ENCODE results near the gene FRMD6.

DNA sequence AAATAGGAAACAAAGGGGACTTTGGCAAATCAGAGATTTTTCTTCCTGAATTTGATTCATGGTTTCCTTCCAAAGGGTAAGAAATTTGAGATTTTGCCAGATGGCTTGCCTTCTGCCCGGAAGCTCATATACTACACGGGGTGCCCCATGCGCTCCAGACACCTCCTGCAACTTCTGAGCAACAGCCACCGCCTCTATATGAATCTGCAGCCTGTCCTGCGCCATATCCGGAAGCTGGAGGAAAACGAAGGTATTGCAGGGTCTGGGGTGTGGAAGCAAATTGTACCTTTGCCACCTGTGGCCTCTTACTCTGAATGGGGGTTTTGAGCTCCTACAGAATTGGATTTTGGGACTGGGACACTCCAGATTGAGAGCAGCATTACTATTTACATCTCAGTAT lies 63.5 kb downstream of the FRMD6 start:
- no peak for TF ChIP-seq POLR2A (IDR thresholded peaks at IDR 0.05)
- TF ChIP-seq, protein P1, sequence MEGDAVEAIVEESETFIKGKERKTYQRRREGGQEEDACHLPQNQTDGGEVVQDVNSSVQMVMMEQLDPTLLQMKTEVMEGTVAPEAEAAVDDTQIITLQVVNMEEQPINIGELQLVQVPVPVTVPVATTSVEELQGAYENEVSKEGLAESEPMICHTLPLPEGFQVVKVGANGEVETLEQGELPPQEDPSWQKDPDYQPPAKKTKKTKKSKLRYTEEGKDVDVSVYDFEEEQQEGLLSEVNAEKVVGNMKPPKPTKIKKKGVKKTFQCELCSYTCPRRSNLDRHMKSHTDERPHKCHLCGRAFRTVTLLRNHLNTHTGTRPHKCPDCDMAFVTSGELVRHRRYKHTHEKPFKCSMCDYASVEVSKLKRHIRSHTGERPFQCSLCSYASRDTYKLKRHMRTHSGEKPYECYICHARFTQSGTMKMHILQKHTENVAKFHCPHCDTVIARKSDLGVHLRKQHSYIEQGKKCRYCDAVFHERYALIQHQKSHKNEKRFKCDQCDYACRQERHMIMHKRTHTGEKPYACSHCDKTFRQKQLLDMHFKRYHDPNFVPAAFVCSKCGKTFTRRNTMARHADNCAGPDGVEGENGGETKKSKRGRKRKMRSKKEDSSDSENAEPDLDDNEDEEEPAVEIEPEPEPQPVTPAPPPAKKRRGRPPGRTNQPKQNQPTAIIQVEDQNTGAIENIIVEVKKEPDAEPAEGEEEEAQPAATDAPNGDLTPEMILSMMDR (IDR thresholded peaks at IDR 0.05) = no peak
